AML-193 (cell line): Measurements from ENCODE around the gene CDH4.

Source experiments
- DNase-seq, 2 experiments: peaks; one replicate each; lab custom pipeline; 2025; lab: John Stamatoyannopoulos, UW

The CDH4 gene

GRCh38 chr20:61671559-61671958, 419.5 kb downstream of the CDH4 start:
- DNase-seq = no peak

- DNase-seq = no peak
These were observed 421.2 kb downstream of the CDH4 start for GRCh38 chr20:61673152-61673847.

- no peak for DNase-seq
These were observed 422.1 kb downstream of the CDH4 start for GRCh38 chr20:61674121-61674520.

GRCh38 chr20:61674688-61675087, 422.6 kb downstream of the CDH4 start:
- DNase-seq = no peak

- DNase-seq = no peak
These were observed 425.9 kb downstream of the CDH4 start for GRCh38 chr20:61677928-61678327.

- no peak for DNase-seq
These were observed 426.4 kb downstream of the CDH4 start for GRCh38 chr20:61678437-61678836.

GRCh38 chr20:61679473-61679872, 427.4 kb downstream of the CDH4 start:
- DNase-seq = no peak

GRCh38 chr20:61680096-61680495, 428.0 kb downstream of the CDH4 start:
- DNase-seq = no peak

GRCh38 chr20:61682114-61682995, 430.3 kb downstream of the CDH4 start:
- no peak for DNase-seq

GRCh38 chr20:61682996-61683681, 431.1 kb downstream of the CDH4 start:
- no peak for DNase-seq

- DNase-seq = no peak
These were observed 431.7 kb downstream of the CDH4 start for GRCh38 chr20:61683721-61684120.

GRCh38 chr20:61684136-61684535, 432.1 kb downstream of the CDH4 start:
- no peak for DNase-seq

- no peak for DNase-seq
These were observed 432.6 kb downstream of the CDH4 start for GRCh38 chr20:61684583-61685235.

GRCh38 chr20:61685462-61685861, 433.4 kb downstream of the CDH4 start:
- DNase-seq = no peak

GRCh38 chr20:61686051-61686936, 434.2 kb downstream of the CDH4 start:
- DNase-seq = no peak

GRCh38 chr20:61688411-61688810, 436.4 kb downstream of the CDH4 start:
- DNase-seq = no peak

- no peak for DNase-seq
These were observed 438.1 kb downstream of the CDH4 start for GRCh38 chr20:61690150-61690549.

- no peak for DNase-seq
These were observed 439.2 kb downstream of the CDH4 start for GRCh38 chr20:61690993-61691838.

GRCh38 chr20:61691978-61692377, 439.9 kb downstream of the CDH4 start:
- no peak for DNase-seq

- no peak for DNase-seq
These were observed 440.4 kb downstream of the CDH4 start for GRCh38 chr20:61692479-61692878.
